Measurements from ENCODE around the gene NACC1. TPM values are rescaled to one million over a fixed set of nuclear protein-coding genes. Genes with fewer than 3 reads are reported as not detected.

Gene NACC1
- total RNA-seq, 1 donor, result 53.9 TPM

DNA sequence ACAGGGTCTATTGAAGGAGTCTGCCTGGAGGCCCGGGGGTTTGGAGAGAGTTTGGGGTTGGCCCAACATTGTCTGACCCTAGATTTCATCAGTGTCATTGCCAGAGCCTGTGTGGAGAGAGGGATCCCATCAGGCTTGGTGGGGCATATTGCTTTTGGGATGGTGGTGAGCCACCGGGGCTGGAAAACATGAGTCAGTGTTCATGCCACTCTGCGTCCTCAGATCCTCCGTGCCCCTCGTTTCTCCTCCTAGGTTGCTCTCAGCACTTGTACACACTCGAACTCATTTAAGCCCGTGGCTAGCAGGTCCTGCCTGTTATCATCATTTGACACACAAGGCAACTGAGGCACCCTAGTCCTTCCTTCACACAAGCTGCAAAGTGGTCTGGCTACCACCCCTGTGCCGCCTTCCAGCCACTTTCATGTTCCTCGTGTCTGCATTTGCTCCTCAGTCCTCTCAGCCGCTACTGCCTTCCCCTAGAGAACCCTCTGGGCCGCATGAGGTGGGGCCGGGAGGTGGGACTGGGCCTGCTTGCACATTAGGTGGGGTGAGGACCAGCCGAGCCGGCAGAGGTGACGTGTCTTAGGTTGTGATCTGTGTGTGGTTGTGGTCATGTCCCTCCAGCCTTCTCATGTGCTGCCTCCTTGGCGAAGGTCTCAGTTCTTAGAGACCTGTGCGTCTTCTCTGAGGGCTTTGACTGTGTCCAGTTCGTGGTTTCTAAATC is 3.6 kb downstream of the NACC1 start:
- TF ChIP-seq, protein P1, sequence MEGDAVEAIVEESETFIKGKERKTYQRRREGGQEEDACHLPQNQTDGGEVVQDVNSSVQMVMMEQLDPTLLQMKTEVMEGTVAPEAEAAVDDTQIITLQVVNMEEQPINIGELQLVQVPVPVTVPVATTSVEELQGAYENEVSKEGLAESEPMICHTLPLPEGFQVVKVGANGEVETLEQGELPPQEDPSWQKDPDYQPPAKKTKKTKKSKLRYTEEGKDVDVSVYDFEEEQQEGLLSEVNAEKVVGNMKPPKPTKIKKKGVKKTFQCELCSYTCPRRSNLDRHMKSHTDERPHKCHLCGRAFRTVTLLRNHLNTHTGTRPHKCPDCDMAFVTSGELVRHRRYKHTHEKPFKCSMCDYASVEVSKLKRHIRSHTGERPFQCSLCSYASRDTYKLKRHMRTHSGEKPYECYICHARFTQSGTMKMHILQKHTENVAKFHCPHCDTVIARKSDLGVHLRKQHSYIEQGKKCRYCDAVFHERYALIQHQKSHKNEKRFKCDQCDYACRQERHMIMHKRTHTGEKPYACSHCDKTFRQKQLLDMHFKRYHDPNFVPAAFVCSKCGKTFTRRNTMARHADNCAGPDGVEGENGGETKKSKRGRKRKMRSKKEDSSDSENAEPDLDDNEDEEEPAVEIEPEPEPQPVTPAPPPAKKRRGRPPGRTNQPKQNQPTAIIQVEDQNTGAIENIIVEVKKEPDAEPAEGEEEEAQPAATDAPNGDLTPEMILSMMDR (IDR thresholded peaks at IDR 0.05; ENCODE audit: extremely low read depth, low read depth, low read length), result no peak
- Histone ChIP-seq H4K20me1 (ENCODE audit: insufficient read depth, low read length) (peaks cover 57% of the 10 kb centered on the region), H3K27me3 (ENCODE audit: insufficient read depth, low read length) (no peaks in the 10 kb centered on the region), H2AFZ (ENCODE audit: low read length) (no peak overlapping the region), H3K9me3 (ENCODE audit: low read depth, low read length) (no peaks in the 10 kb centered on the region), H3K27ac (ENCODE audit: low read depth, low read length) (peak overlapping the region; percentile 96), H3K4me3 (ENCODE audit: insufficient read depth, low read length) (peak overlapping the region; percentile 86), H3K79me2 (ENCODE audit: insufficient read depth, low read length) (peaks cover 86% of the 10 kb centered on the region), H3K4me2 (ENCODE audit: insufficient read depth, low read length) (peak overlapping the region; percentile 94), H3K36me3 (ENCODE audit: insufficient read depth, low read length) (peaks cover 21% of the 10 kb centered on the region), H3K4me1 (ENCODE audit: insufficient read depth, low read length) (peaks cover 45% of the 10 kb centered on the region)
- peak; percentile 88 for DNase-seq (ENCODE audit: insufficient read length, low spot score, missing footprints)

DNA sequence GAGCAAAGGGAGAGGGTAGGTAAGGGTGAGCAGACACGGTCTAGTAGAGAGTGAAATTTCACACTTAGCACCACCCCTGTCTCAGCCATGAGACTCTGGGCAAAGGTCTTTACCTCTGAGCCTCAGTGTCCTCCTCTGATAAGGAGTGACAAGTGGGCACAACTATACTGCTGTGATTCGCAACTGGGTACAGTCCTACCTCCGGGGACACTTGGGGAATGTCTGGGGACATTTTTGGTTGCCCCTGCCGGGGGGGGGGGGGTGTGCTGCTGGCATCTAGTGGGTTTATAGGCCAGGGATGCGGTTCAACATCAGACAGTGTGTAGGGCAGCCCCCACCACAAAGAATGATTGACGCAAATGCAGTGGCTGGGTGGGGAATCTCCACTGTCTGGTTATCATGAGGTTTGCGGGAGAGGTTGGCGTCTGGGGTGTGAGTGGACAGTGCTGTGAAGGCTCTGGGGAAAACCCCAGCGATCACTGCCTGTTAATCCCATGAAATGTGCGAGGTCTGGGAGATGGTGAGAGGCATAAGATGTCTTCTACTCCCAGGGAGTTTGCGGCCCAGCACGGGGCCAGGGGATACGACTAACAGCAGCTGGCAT is 4.3 kb downstream of the NACC1 start:
- H3K4me2 ChIP-seq (ENCODE audit: insufficient read depth, low read length), result peak overlapping the region; percentile 94
- peaks cover 59% of the 10 kb centered on the region for H4K20me1 ChIP-seq (ENCODE audit: insufficient read depth, low read length)
- H3K27me3 ChIP-seq (ENCODE audit: insufficient read depth, low read length), result no peaks in the 10 kb centered on the region

DNA sequence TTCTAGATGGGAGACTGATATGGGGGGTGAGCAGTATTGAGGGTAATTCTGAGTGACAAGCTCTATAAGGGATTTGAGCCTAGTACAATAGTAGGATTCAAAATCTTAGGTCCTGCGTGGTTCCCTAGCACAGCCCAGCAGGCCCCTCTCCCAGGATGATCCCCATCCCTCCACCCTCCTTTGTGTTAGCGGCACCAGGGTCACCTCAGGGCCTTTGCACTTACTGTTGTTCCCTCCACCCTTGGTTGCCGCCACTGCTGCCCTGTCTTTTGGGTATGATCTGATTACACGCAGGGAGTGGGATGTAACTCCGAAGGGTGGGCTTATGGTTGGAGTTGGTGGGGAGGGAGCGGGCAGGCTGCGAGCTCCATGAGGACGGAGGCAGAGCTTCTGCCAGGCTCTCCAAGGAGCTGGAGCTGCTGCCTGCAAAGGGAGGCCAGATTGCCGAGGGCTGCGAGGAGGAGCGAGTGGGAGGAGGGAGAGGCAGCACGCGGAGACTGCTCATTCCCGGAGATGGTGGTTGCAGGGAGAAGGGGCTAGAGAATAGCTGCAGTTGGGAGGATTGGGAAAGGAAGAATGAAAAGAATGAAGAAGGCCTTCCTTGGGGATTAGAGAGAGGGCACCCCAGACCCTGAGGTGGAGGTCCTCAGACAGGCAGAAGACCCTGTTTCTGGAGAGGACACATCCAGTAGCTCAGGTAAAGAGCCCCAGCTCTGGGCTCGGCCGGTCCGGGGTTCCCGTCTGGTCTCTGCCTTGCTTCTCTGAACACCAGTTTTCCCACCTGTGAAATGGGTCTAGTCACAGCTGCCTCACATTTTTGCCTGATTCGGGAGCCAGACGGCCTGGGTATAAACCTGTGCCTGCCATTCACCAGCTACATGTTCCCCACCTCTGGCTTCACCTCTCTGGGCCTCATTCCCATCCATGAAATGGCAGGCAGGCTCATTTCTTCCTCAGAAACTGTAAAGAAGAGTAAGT is 5.2 kb downstream of the NACC1 start:
- Histone ChIP-seq H2AFZ (ENCODE audit: low read length) (no peak overlapping the region), H3K4me3 (ENCODE audit: insufficient read depth, low read length) (no peak overlapping the region), H3K4me1 (ENCODE audit: insufficient read depth, low read length) (peaks cover 41% of the 10 kb centered on the region), H4K20me1 (ENCODE audit: insufficient read depth, low read length) (peaks cover 67% of the 10 kb centered on the region), H3K36me3 (ENCODE audit: insufficient read depth, low read length) (peaks cover 23% of the 10 kb centered on the region), H3K79me2 (ENCODE audit: insufficient read depth, low read length) (peaks cover 98% of the 10 kb centered on the region), H3K27me3 (ENCODE audit: insufficient read depth, low read length) (no peaks in the 10 kb centered on the region), H3K4me2 (ENCODE audit: insufficient read depth, low read length) (no peak overlapping the region), H3K27ac (ENCODE audit: low read depth, low read length) (peak overlapping the region; percentile 96), H3K9me3 (ENCODE audit: low read depth, low read length) (no peaks in the 10 kb centered on the region)
- DNase-seq (ENCODE audit: insufficient read length, low spot score, missing footprints), result peak; percentile 29
- TF ChIP-seq, protein P1 (IDR thresholded peaks at IDR 0.05; ENCODE audit: extremely low read depth, low read depth, low read length), result no peak

More for the DNA sequence above, 4.3 kb downstream of the NACC1 start:
- H3K36me3 ChIP-seq (ENCODE audit: insufficient read depth, low read length), result peaks cover 23% of the 10 kb centered on the region
- TF ChIP-seq, protein P1 (IDR thresholded peaks at IDR 0.05; ENCODE audit: extremely low read depth, low read depth, low read length), result no peak
- H3K4me3 ChIP-seq (ENCODE audit: insufficient read depth, low read length), result no peak overlapping the region
- peaks cover 92% of the 10 kb centered on the region for H3K79me2 ChIP-seq (ENCODE audit: insufficient read depth, low read length)
- peaks cover 41% of the 10 kb centered on the region for H3K4me1 ChIP-seq (ENCODE audit: insufficient read depth, low read length)
- H3K9me3 ChIP-seq (ENCODE audit: low read depth, low read length), result no peaks in the 10 kb centered on the region
- H2AFZ ChIP-seq (ENCODE audit: low read length), result no peak overlapping the region
- DNase-seq (ENCODE audit: insufficient read length, low spot score, missing footprints), result peak; percentile 52
- H3K27ac ChIP-seq (ENCODE audit: low read depth, low read length), result peak overlapping the region; percentile 96

Measured in osteoblast (primary cell).